Karpas-422 (cell line): ENCODE results near the gene AGAP1. TPM values are rescaled to one million over a fixed set of nuclear protein-coding genes. Genes with fewer than 3 reads are reported as not detected.
"Not testable (repeated sequence)": the region's sequence is repeated elsewhere in the genome, so short reads cannot be mapped to it uniquely, and the experiment has no call there.

Experiments
- DNase-seq: peaks from one replicate; pipeline ENCODE4 v3.0.0-alpha.2; 2015
- H2AFZ ChIP-seq: fragments of 200-600 bp; sonication (generic); 2 replicates; pipeline ENCODE4 v1.6.1; 2014; ENCODE audit warnings: antibody characterized with exemption, low read length, mixed read lengths
- H3K27ac ChIP-seq: fragments of 200-600 bp; sonication (generic); 2 replicates; pipeline ENCODE4 v1.5.1; 2014; ENCODE audit warnings: mild to moderate bottlenecking, low read length, moderate library complexity
- H3K27me3 ChIP-seq: fragments of 200-600 bp; sonication (generic); 2 replicates; pipeline ENCODE4 v1.6.1; 2014; ENCODE audit warnings: low read length, mixed read lengths
- H3K36me3 ChIP-seq: fragments of 200-600 bp; sonication (generic); 2 replicates; pipeline ENCODE4 v1.6.1; 2014; ENCODE audit warnings: low read length, mixed read lengths; ENCODE audit not compliant: insufficient read depth
- H3K4me1 ChIP-seq: fragments of 200-600 bp; sonication (generic); 2 replicates; pipeline ENCODE4 v1.6.1; 2014; ENCODE audit warnings: mild to moderate bottlenecking, low read length, mixed read lengths
- H3K4me2 ChIP-seq: fragments of 200-600 bp; sonication (generic); 2 replicates; pipeline ENCODE4 v1.6.1; 2014; ENCODE audit warnings: low read length, low read depth, mild to moderate bottlenecking; ENCODE audit not compliant: poor library complexity, severe bottlenecking
- H3K4me3 ChIP-seq: fragments of 200-600 bp; sonication (generic); 2 replicates; pipeline ENCODE4 v1.5.1; 2014; ENCODE audit warnings: mild to moderate bottlenecking, antibody characterized with exemption, low read length, mixed read lengths
- H3K79me2 ChIP-seq: fragments of 200-600 bp; sonication (generic); 2 replicates; pipeline ENCODE4 v1.6.1; 2014; ENCODE audit warnings: mild to moderate bottlenecking, low read length, mixed read lengths
- H3K9ac ChIP-seq: fragments of 200-600 bp; sonication (generic); 2 replicates; pipeline ENCODE4 v1.6.0; 2014; ENCODE audit warnings: low read length
- H3K9me2 ChIP-seq: fragments of 200-600 bp; sonication (generic), shearing (Covaris generic); replicated peaks from 2 replicates; pipeline ENCODE4 v1.6.0; 2014; ENCODE audit warnings: mild to moderate bottlenecking, low read length, moderate library complexity; ENCODE audit not compliant: insufficient read depth
- H3K9me3 ChIP-seq: fragments of 300-700, 200-600 bp; sonication (generic); 2 replicates; pipeline ENCODE4 v1.6.1; 2014; ENCODE audit warnings: low read length, mixed read lengths
- H4K20me1 ChIP-seq: fragments of 200-600 bp; sonication (generic); 2 replicates; pipeline ENCODE4 v1.6.1; 2014; ENCODE audit warnings: mild to moderate bottlenecking, antibody characterized with exemption, low read length, low read depth; ENCODE audit not compliant: insufficient read depth
- total RNA-seq: library from RNA; depleted of rRNA; stranded (reverse); fragments of >200 nt; shearing (Covaris generic); gene quantifications from 2 replicates; pipeline ENCODE4 v1.2.3, GENCODE V29; 2014; ENCODE audit warnings: low replicate concordance

The AGAP1 gene
- total RNA-seq, 1 experiment from 2014 or later, result not detected

- Histone ChIP-seq H3K79me2 (no peaks in the 10 kb centered on the region), H4K20me1 (no peaks in the 10 kb centered on the region), H3K4me1 (no peaks in the 10 kb centered on the region), H3K9me2 (no peaks in the 10 kb centered on the region), H3K27me3 (no peaks in the 10 kb centered on the region), H2AFZ (no peak overlapping the region), H3K9ac (no peak overlapping the region), H3K36me3 (no peaks in the 10 kb centered on the region), H3K9me3 (no peaks in the 10 kb centered on the region), H3K27ac (no peak overlapping the region), H3K4me3 (no peak overlapping the region), H3K4me2 (no peak overlapping the region)
- no peak for DNase-seq
Observed at GRCh38 chr2:235946590-235946989, 452.7 kb downstream of the AGAP1 start.

GRCh38 chr2:235947055-235947454, 453.2 kb downstream of the AGAP1 start:
- not testable (repeated sequence) for H3K9me3 ChIP-seq, H3K36me3 ChIP-seq, H3K4me3 ChIP-seq, H3K4me1 ChIP-seq, H3K9me2 ChIP-seq, H3K9ac ChIP-seq, H2AFZ ChIP-seq, H3K4me2 ChIP-seq, H3K27me3 ChIP-seq, H4K20me1 ChIP-seq, H3K79me2 ChIP-seq, H3K27ac ChIP-seq, DNase-seq

GRCh38 chr2:235949567-235950472, 456.0 kb downstream of the AGAP1 start:
- Histone ChIP-seq H3K9ac (no peak overlapping the region), H3K4me2 (no peak overlapping the region), H3K9me3 (no peaks in the 10 kb centered on the region), H2AFZ (no peak overlapping the region), H3K27ac (no peak overlapping the region), H3K4me1 (no peaks in the 10 kb centered on the region), H3K79me2 (no peaks in the 10 kb centered on the region), H3K36me3 (no peaks in the 10 kb centered on the region), H3K27me3 (no peaks in the 10 kb centered on the region), H4K20me1 (no peaks in the 10 kb centered on the region), H3K9me2 (no peaks in the 10 kb centered on the region), H3K4me3 (no peak overlapping the region)
- DNase-seq, result no peak

- DNase-seq, result no peak
- no peak overlapping the region for H3K9ac ChIP-seq
- H4K20me1 ChIP-seq, result no peaks in the 10 kb centered on the region
- H3K27me3 ChIP-seq, result no peaks in the 10 kb centered on the region
- H3K9me3 ChIP-seq, result no peaks in the 10 kb centered on the region
- H3K4me2 ChIP-seq, result no peak overlapping the region
- H3K36me3 ChIP-seq, result no peaks in the 10 kb centered on the region
- H3K4me1 ChIP-seq, result no peaks in the 10 kb centered on the region
- H3K79me2 ChIP-seq, result no peaks in the 10 kb centered on the region
- no peak overlapping the region for H3K4me3 ChIP-seq
- H2AFZ ChIP-seq, result no peak overlapping the region
- H3K9me2 ChIP-seq, result no peaks in the 10 kb centered on the region
- H3K27ac ChIP-seq, result no peak overlapping the region
Observed at GRCh38 chr2:235950473-235950809, 456.6 kb downstream of the AGAP1 start.

- H3K9me2 ChIP-seq, result no peaks in the 10 kb centered on the region
- DNase-seq, result no peak
- H3K27ac ChIP-seq, result no peak overlapping the region
- H3K9me3 ChIP-seq, result no peaks in the 10 kb centered on the region
- H2AFZ ChIP-seq, result no peak overlapping the region
- no peaks in the 10 kb centered on the region for H4K20me1 ChIP-seq
- no peak overlapping the region for H3K4me2 ChIP-seq
- H3K79me2 ChIP-seq, result no peaks in the 10 kb centered on the region
- H3K27me3 ChIP-seq, result no peaks in the 10 kb centered on the region
- no peak overlapping the region for H3K9ac ChIP-seq
- H3K4me3 ChIP-seq, result no peak overlapping the region
- no peaks in the 10 kb centered on the region for H3K36me3 ChIP-seq
- no peaks in the 10 kb centered on the region for H3K4me1 ChIP-seq
Observed at GRCh38 chr2:235951493-235951892, 457.6 kb downstream of the AGAP1 start.

- H3K27ac ChIP-seq, result no peak overlapping the region
- H3K27me3 ChIP-seq, result no peaks in the 10 kb centered on the region
- H3K4me1 ChIP-seq, result no peaks in the 10 kb centered on the region
- no peak overlapping the region for H2AFZ ChIP-seq
- H3K9me3 ChIP-seq, result no peaks in the 10 kb centered on the region
- H3K79me2 ChIP-seq, result no peaks in the 10 kb centered on the region
- no peak for DNase-seq
- H3K36me3 ChIP-seq, result no peaks in the 10 kb centered on the region
- no peaks in the 10 kb centered on the region for H3K9me2 ChIP-seq
- H3K4me2 ChIP-seq, result no peak overlapping the region
- H4K20me1 ChIP-seq, result no peaks in the 10 kb centered on the region
- H3K9ac ChIP-seq, result no peak overlapping the region
- no peak overlapping the region for H3K4me3 ChIP-seq
Observed at GRCh38 chr2:235951982-235952381, 458.1 kb downstream of the AGAP1 start.

GRCh38 chr2:235952714-235953113, 458.9 kb downstream of the AGAP1 start:
- DNase-seq, result no peak
- H3K9me2 ChIP-seq, result no peaks in the 10 kb centered on the region
- no peaks in the 10 kb centered on the region for H3K4me1 ChIP-seq
- H3K79me2 ChIP-seq, result no peaks in the 10 kb centered on the region
- H3K36me3 ChIP-seq, result no peaks in the 10 kb centered on the region
- H3K27me3 ChIP-seq, result no peaks in the 10 kb centered on the region
- H3K4me2 ChIP-seq, result no peak overlapping the region
- no peak overlapping the region for H2AFZ ChIP-seq
- no peaks in the 10 kb centered on the region for H3K9me3 ChIP-seq
- no peak overlapping the region for H3K4me3 ChIP-seq
- no peak overlapping the region for H3K27ac ChIP-seq
- no peak overlapping the region for H3K9ac ChIP-seq
- no peaks in the 10 kb centered on the region for H4K20me1 ChIP-seq

- Histone ChIP-seq H3K9me3 (no peaks in the 10 kb centered on the region), H3K27ac (no peak overlapping the region), H3K4me3 (no peak overlapping the region), H2AFZ (no peak overlapping the region), H3K27me3 (no peaks in the 10 kb centered on the region), H4K20me1 (no peaks in the 10 kb centered on the region), H3K79me2 (no peaks in the 10 kb centered on the region), H3K4me2 (no peak overlapping the region), H3K9me2 (no peaks in the 10 kb centered on the region), H3K9ac (no peak overlapping the region), H3K4me1 (no peaks in the 10 kb centered on the region), H3K36me3 (no peaks in the 10 kb centered on the region)
- DNase-seq, result no peak
Observed at GRCh38 chr2:235954281-235954680, 460.4 kb downstream of the AGAP1 start.
